Measurements from ENCODE around the gene SMARCD2.

SMARCD2 gene

GRCh38 chr17:63823659-63824331 lies 18.7 kb downstream of the SMARCD2 start:
- Histone ChIP-seq H3K36me3 (peaks cover 59% of the 10 kb centered on the region), H3K4me3 (ENCODE audit: low read depth in 1 of 2, low read length in 1 of 2) (no peak overlapping the region), H3K9me3 (no peaks in the 10 kb centered on the region), H3K27me3 (no peaks in the 10 kb centered on the region), H3K4me1 (ENCODE audit: control insufficient read depth in 1 of 2, insufficient read depth in 1 of 2, low read depth in 1 of 2, low read length in 1 of 2) (peaks cover 54 to 60% of the 10 kb centered on the region in 2 experiments), H3K27ac (no peak overlapping the region)
- TF ChIP-seq CTCF (IDR thresholded peaks at IDR 0.05) = no peak

- no peak overlapping the region for H3K4me3 ChIP-seq (ENCODE audit: low read depth in 1 of 2, low read length in 1 of 2)
- H3K36me3 ChIP-seq = peaks cover 71% of the 10 kb centered on the region
- peak overlapping the region; percentile 67 for H3K27ac ChIP-seq
- no peaks in the 10 kb centered on the region for H3K27me3 ChIP-seq
- no peak for TF ChIP-seq CTCF (IDR thresholded peaks at IDR 0.05)
- no peaks in the 10 kb centered on the region for H3K9me3 ChIP-seq
- peaks cover 42 to 50% of the 10 kb centered on the region in 2 experiments for H3K4me1 ChIP-seq (ENCODE audit: control insufficient read depth in 1 of 2, insufficient read depth in 1 of 2, low read depth in 1 of 2, low read length in 1 of 2)
Measured at GRCh38 chr17:63822537-63822936, 19.9 kb downstream of the SMARCD2 start.

- peaks cover 41 to 47% of the 10 kb centered on the region in 2 experiments for H3K4me1 ChIP-seq (ENCODE audit: control insufficient read depth in 1 of 2, insufficient read depth in 1 of 2, low read depth in 1 of 2, low read length in 1 of 2)
- peak overlapping the region; percentile 67 for H3K27ac ChIP-seq
- no peak overlapping the region for H3K4me3 ChIP-seq (ENCODE audit: low read depth in 1 of 2, low read length in 1 of 2)
- no peak for TF ChIP-seq CTCF (IDR thresholded peaks at IDR 0.05)
- H3K36me3 ChIP-seq = peaks cover 79% of the 10 kb centered on the region
- H3K27me3 ChIP-seq = no peaks in the 10 kb centered on the region
- H3K9me3 ChIP-seq = no peaks in the 10 kb centered on the region
Measured at GRCh38 chr17:63821804-63822203, 20.7 kb downstream of the SMARCD2 start.

- no peak for TF ChIP-seq CTCF (IDR thresholded peaks at IDR 0.05)
- no peaks in the 10 kb centered on the region for H3K27me3 ChIP-seq
- peak overlapping the region; percentile 67 for H3K27ac ChIP-seq
- peaks cover 34 to 40% of the 10 kb centered on the region in 2 experiments for H3K4me1 ChIP-seq (ENCODE audit: control insufficient read depth in 1 of 2, insufficient read depth in 1 of 2, low read depth in 1 of 2, low read length in 1 of 2)
- H3K4me3 ChIP-seq (ENCODE audit: low read depth in 1 of 2, low read length in 1 of 2) = no peak overlapping the region
- H3K36me3 ChIP-seq = peaks cover 86% of the 10 kb centered on the region
- no peaks in the 10 kb centered on the region for H3K9me3 ChIP-seq
Measured at GRCh38 chr17:63820963-63821561, 21.4 kb downstream of the SMARCD2 start.

- peaks cover 29 to 33% of the 10 kb centered on the region in 2 experiments for H3K4me1 ChIP-seq (ENCODE audit: control insufficient read depth in 1 of 2, insufficient read depth in 1 of 2, low read depth in 1 of 2, low read length in 1 of 2)
- no peak overlapping the region for H3K4me3 ChIP-seq (ENCODE audit: low read depth in 1 of 2, low read length in 1 of 2)
- H3K27ac ChIP-seq = peak overlapping the region; percentile 67
- no peak for TF ChIP-seq CTCF (IDR thresholded peaks at IDR 0.05)
- H3K27me3 ChIP-seq = no peaks in the 10 kb centered on the region
- peaks cover 98% of the 10 kb centered on the region for H3K36me3 ChIP-seq
- H3K9me3 ChIP-seq = no peaks in the 10 kb centered on the region
Measured at GRCh38 chr17:63819585-63820537, 22.6 kb downstream of the SMARCD2 start.
